ENCODE results near the gene SERPINA5. TPM values are rescaled to one million over a fixed set of nuclear protein-coding genes. Genes with fewer than 3 reads are reported as not detected.

The SERPINA5 gene
- total and polyA plus RNA-seq, 10 of the 15 experiments (the other 5 are each of a cell fraction or from before 2014, with no cell fraction given) = 0.90 TPM; not detected in 9

DNA sequence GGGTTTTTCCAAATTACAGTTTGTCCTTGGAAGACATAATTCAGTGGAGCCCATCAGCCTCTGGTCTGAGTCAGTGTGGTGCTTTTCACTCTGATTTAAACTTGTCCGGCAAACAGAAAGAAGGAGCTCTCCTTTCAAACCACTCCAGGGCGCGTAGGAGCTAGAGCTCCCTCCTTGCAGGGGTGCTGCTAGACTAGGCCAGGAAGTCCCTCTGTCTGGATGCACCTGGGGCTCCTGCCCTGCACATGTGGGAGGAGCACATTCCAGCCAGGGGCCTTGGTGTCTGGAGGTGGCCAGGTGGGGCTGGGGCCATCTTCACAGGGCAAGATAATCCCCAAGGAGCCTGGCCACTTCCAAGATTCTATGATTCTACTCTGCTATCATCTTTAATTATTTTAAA is 34.0 kb downstream of the SERPINA5 start:
- no peaks in the 10 kb centered on the region for H3K79me2 ChIP-seq (ENCODE audit: control insufficient read depth, insufficient read depth, low read length)
- no peak overlapping the region for H3K4me3 ChIP-seq
- H2AFZ ChIP-seq (ENCODE audit: control insufficient read depth, low read depth, low read length) = no peak overlapping the region
- intact Hi-C loops (cut with micrococcal nuclease; ENCODE audit: unreplicated experiment) = no loop called here
- BruUV-seq (replicated peaks) = no TSS peak
- H3K4me2 ChIP-seq (ENCODE audit: control insufficient read depth, insufficient read depth) = no peak overlapping the region
- H3K4me1 ChIP-seq (ENCODE audit: control insufficient read depth, insufficient read depth, low read length) = no peaks in the 10 kb centered on the region
- no peak for TF ChIP-seq CHD4 (IDR thresholded peaks at IDR 0.05)
- TF ChIP-seq, protein P1, sequence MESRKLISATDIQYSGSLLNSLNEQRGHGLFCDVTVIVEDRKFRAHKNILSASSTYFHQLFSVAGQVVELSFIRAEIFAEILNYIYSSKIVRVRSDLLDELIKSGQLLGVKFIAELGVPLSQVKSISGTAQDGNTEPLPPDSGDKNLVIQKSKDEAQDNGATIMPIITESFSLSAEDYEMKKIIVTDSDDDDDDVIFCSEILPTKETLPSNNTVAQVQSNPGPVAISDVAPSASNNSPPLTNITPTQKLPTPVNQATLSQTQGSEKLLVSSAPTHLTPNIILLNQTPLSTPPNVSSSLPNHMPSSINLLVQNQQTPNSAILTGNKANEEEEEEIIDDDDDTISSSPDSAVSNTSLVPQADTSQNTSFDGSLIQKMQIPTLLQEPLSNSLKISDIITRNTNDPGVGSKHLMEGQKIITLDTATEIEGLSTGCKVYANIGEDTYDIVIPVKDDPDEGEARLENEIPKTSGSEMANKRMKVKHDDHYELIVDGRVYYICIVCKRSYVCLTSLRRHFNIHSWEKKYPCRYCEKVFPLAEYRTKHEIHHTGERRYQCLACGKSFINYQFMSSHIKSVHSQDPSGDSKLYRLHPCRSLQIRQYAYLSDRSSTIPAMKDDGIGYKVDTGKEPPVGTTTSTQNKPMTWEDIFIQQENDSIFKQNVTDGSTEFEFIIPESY (IDR thresholded peaks at IDR 0.05) = no peak
- TF ChIP-seq TARDBP (IDR thresholded peaks at IDR 0.05; ENCODE audit: borderline replicate concordance) = no peak
- no peak for TF ChIP-seq DPF2 (IDR thresholded peaks at IDR 0.05)
- no peak for TF ChIP-seq ASH2L (IDR thresholded peaks at IDR 0.05; ENCODE audit: borderline replicate concordance, low read depth)
- TF ChIP-seq SRF (IDR thresholded peaks at IDR 0.05; ENCODE audit: low read depth in 2 of 2, low read length in 2 of 2) = no peak
- no peak for TF ChIP-seq TCF3 (IDR thresholded peaks at IDR 0.05; ENCODE audit: borderline replicate concordance, insufficient read depth, low read depth, low read length)
- TF ChIP-seq, protein P2, sequence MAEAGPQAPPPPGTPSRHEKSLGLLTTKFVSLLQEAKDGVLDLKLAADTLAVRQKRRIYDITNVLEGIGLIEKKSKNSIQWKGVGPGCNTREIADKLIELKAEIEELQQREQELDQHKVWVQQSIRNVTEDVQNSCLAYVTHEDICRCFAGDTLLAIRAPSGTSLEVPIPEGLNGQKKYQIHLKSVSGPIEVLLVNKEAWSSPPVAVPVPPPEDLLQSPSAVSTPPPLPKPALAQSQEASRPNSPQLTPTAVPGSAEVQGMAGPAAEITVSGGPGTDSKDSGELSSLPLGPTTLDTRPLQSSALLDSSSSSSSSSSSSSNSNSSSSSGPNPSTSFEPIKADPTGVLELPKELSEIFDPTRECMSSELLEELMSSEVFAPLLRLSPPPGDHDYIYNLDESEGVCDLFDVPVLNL (IDR thresholded peaks at IDR 0.05; ENCODE audit: low read depth, low read length) = no peak
- no peak for TF ChIP-seq ETV6 (conservative IDR thresholded peaks at IDR 0.05 in 1 of 2, IDR thresholded peaks at IDR 0.05 in 1 of 2; ENCODE audit: borderline replicate concordance in 1 of 2, low read depth in 1 of 2)
- TF ChIP-seq HDGF (IDR thresholded peaks at IDR 0.05) = no peak
- TF ChIP-seq, protein P3, sequence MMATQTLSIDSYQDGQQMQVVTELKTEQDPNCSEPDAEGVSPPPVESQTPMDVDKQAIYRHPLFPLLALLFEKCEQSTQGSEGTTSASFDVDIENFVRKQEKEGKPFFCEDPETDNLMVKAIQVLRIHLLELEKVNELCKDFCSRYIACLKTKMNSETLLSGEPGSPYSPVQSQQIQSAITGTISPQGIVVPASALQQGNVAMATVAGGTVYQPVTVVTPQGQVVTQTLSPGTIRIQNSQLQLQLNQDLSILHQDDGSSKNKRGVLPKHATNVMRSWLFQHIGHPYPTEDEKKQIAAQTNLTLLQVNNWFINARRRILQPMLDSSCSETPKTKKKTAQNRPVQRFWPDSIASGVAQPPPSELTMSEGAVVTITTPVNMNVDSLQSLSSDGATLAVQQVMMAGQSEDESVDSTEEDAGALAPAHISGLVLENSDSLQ (IDR thresholded peaks at IDR 0.05) = no peak
- H3K27ac ChIP-seq (ENCODE audit: control insufficient read depth, insufficient read depth) = no peak overlapping the region
- ChIA-PET RAD21 (ENCODE audit: unreplicated experiment) (no interaction called here), POLR2A (no interaction called here), CTCF (no interaction called here), SMC1A (ENCODE audit: uncharacterized antibody, unreplicated experiment) (no interaction called here)
- H3K9me3 ChIP-seq (replicated peaks; ENCODE audit: control insufficient read depth, insufficient read depth, low read length) = peaks cover 7% of the 10 kb centered on the region; the same call in 2 of the 3 replicates
- ATAC-seq (no peak), FAIRE-seq (no peak), DNase-seq (ENCODE audit: low read depth, low spot score) (no peak)
- in situ Hi-C loops (cut with MboI) = no loop called here
- H4K20me1 ChIP-seq (ENCODE audit: control insufficient read depth, insufficient read depth) = no peaks in the 10 kb centered on the region
- no peaks in the 10 kb centered on the region for H3K27me3 ChIP-seq (replicated peaks in 1 of 2; ENCODE audit: control insufficient read depth in 2 of 2, insufficient read depth in 2 of 2, low read length in 1 of 2)
- no peak overlapping the region for H3K9ac ChIP-seq (ENCODE audit: control insufficient read depth, insufficient read depth, low read length)
- H3K36me3 ChIP-seq (ENCODE audit: control insufficient read depth in 2 of 2, insufficient read depth in 2 of 2, low read length in 1 of 2) = no peaks in the 10 kb centered on the region
- 26% methylated on average over 3 of the region's 3 CpGs for WGBS (ENCODE audit: insufficient coverage, insufficient replicate concordance, low lambda C conversion rate, missing lambda C conversion rate)
